Hepatocyte (in vitro differentiated cells): ENCODE data around the gene TMEM184C.

Source experiments
- EZH2 ChIP-seq: fragments of 200-600 bp; sonication (generic); IDR thresholded peaks from 2 replicates; pipeline ENCODE4 v1.6.1; 2016; ENCODE audit warnings: antibody characterized with exemption, mild to moderate bottlenecking, borderline replicate concordance
- EZH2phosphoT487 ChIP-seq: fragments of 200-600 bp; sonication (generic); IDR thresholded peaks from one replicate; pipeline ENCODE4 v1.6.1; 2018; ENCODE audit warnings: antibody characterized with exemption, mild to moderate bottlenecking, low read depth, moderate library complexity; ENCODE audit not compliant: unreplicated experiment, severe bottlenecking
- TF ChIP-seq, protein P1 (sequence below): fragments of 200-600 bp; sonication (generic); IDR thresholded peaks from 2 replicates; pipeline ENCODE4 v1.5.1; 2016; ENCODE audit warnings: antibody characterized with exemption, mild to moderate bottlenecking; ENCODE audit not compliant: poor library complexity

DNA sequence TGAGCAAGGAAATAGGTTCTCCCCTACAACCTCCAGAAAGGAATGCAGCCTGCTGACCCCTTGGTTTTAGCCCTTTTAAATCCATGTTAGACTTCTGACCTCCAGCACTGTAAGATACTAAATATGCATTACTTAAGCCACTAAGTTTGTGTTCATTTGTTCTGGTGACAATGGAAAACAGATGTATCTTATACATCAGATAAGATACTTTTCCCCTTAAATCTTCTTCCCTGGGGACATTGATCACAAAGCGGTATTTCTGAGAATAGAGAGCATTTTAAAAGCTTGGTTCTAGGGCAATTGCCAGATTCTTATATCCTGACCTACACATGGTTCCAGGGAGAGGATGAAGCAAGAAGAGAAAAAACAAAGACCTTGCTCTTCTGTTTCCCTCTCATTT lies 6.5 kb upstream of the TMEM184C start:
- TF ChIP-seq, protein P1, sequence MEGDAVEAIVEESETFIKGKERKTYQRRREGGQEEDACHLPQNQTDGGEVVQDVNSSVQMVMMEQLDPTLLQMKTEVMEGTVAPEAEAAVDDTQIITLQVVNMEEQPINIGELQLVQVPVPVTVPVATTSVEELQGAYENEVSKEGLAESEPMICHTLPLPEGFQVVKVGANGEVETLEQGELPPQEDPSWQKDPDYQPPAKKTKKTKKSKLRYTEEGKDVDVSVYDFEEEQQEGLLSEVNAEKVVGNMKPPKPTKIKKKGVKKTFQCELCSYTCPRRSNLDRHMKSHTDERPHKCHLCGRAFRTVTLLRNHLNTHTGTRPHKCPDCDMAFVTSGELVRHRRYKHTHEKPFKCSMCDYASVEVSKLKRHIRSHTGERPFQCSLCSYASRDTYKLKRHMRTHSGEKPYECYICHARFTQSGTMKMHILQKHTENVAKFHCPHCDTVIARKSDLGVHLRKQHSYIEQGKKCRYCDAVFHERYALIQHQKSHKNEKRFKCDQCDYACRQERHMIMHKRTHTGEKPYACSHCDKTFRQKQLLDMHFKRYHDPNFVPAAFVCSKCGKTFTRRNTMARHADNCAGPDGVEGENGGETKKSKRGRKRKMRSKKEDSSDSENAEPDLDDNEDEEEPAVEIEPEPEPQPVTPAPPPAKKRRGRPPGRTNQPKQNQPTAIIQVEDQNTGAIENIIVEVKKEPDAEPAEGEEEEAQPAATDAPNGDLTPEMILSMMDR: no peak
- TF ChIP-seq EZH2 (no peak), EZH2phosphoT487 (no peak)
